Ovary (tissue), 9 donors: ENCODE measurements around the gene USP1. TPM values are rescaled to one million over a fixed set of nuclear protein-coding genes. Genes with fewer than 3 reads are reported as not detected.

Experiments
- DNase-seq, 5 donors: peaks; one replicate each; pipeline ENCODE4 v3.0.0-alpha.2; 2019 to 2020
- H3K27ac ChIP-seq, 2 donors: fragments of 200-600 bp; one replicate each; pipeline versions ENCODE4 v1.5.1 to v1.8.0; 2019 to 2022
- H3K27me3 ChIP-seq: fragments of 200-600 bp; one replicate; pipeline ENCODE4 v1.8.0; 2022
- H3K36me3 ChIP-seq: fragments of 200-600 bp; sonication (generic); one replicate; pipeline ENCODE4 v1.5.1; 2019
- H3K4me1 ChIP-seq: one replicate; pipeline ENCODE4 v1.8.1; 2013; ENCODE audit warnings: mild to moderate bottlenecking, moderate library complexity; ENCODE audit not compliant: insufficient read depth
- H3K4me3 ChIP-seq: fragments of 200-600 bp; sonication (generic); one replicate; pipeline ENCODE4 v1.5.1; 2017
- H3K9me3 ChIP-seq, 2 donors: fragments of 200-600 bp in 1 of 2; sonication (generic) in 1 of 2; one replicate each; pipeline versions ENCODE4 v1.5.1 to v1.8.1; 2013 to 2019; ENCODE audit warnings: mild to moderate bottlenecking in 1 of 2, moderate library complexity in 1 of 2
- CTCF ChIP-seq, 3 donors: fragments of 450-650 bp in 2 of 3; fragments of 200-600 bp in 1 of 3; IDR thresholded peaks; one replicate each; pipeline versions ENCODE4 v1.5.1 to v1.8.0; 2016 to 2022; ENCODE audit warnings: antibody characterized with exemption in 3 of 3, mild to moderate bottlenecking in 1 of 3
- EP300 ChIP-seq: sonication (generic); formaldehyde crosslinking; IDR thresholded peaks from one replicate; pipeline ENCODE4 v1.6.1; 2017; ENCODE audit warnings: antibody characterized with exemption
- POLR2A ChIP-seq: fragments of 450-650 bp; IDR thresholded peaks from one replicate; pipeline ENCODE4 v1.6.1; 2017; ENCODE audit warnings: antibody characterized with exemption, mild to moderate bottlenecking, moderate library complexity
- WGBS, 3 donors: extraction: QIAGEN DNeasy Blood & Tissue Kit in 1 of 3; methylation state at CpG; one replicate each; pipeline versions ENCODE4 v1.1.5 to v1.1.7; 2013 to 2017; 5-methylcytosine and 5-hydroxymethylcytosine counted together
- intact Hi-C, 4 donors: fragments of 100-400 bp; cut with DNase I; formaldehyde crosslinking; loops; one replicate each; pipeline versions ENCODE4 v1.11.0 to v1.15.1; 2022 to 2023
- polyA plus RNA-seq, 2 donors: library from polyadenylated mRNA; stranded (reverse); fragments of 200-250 nt in 1 of 2; fragments of 350-450 nt in 1 of 2; fragmentation: Illumina TruSeq in 1 of 2; extraction: RNeasy Lipid Tissue Mini Kit (QIAGEN cat#74804) in 1 of 2; gene quantifications; one replicate each; pipeline ENCODE4 v1.2.3, GENCODE V29; 2013 to 2014
- total RNA-seq, 7 donors: library from RNA; depleted of rRNA in 2 of 7; stranded (reverse); fragments of >200 nt in 2 of 7; fragmentation: NEBNext Ultra II Directional in 3 of 7; extraction: Animal tissue kit (Norgen Biotek cat#: 25700) in 3 of 7; gene quantifications; one replicate each; pipeline versions ENCODE4 v1.1.0 to v1.2.4, GENCODE V29; 2016 to 2023
- donor health status: DM: no; HTN: no; CAD: no; lungs with moderate emphysema.
- donor health status: DM: no; HTN: no; CAD: no.
- donor health status: Bipolar disorder and iron deficiency.
- donor health status: DM: yes; HTN: yes; CAD: no.
- donor health status: DM: no; HTN: no; CAD: no.
- donor health status: DM: yes; HTN: yes; CAD: no.

USP1 gene
- total and polyA plus RNA-seq, 9 donors = 18.1 to 47.8 (median 34.1) TPM

- Histone ChIP-seq H3K9me3 (no peaks in the 10 kb centered on the region), H3K4me1 (peaks cover 2% of the 10 kb centered on the region), H3K4me3 (no peak overlapping the region), H3K36me3 (no peaks in the 10 kb centered on the region), H3K27me3 (no peaks in the 10 kb centered on the region), H3K27ac (no peak overlapping the region)
- peak in 2 of 5 donors; percentile 24 to 27 for DNase-seq
- no peak for TF ChIP-seq CTCF (IDR thresholded peaks at IDR 0.05)
- no peak for TF ChIP-seq POLR2A
- TF ChIP-seq EP300 = no peak
- intact Hi-C loops = no loop called here
- 88 to 91% (median 90%) methylated on average over 12 of the region's 12 CpGs for WGBS, 3 donors
These were observed 2.2 kb upstream of the USP1 start for GRCh38 chr1:62434618-62435001.

GRCh38 chr1:62435231-62436038 lies 1.4 kb upstream of the USP1 start:
- H3K36me3 ChIP-seq = no peaks in the 10 kb centered on the region
- H3K27ac ChIP-seq = peak overlapping the region; percentile 84 to 93
- H3K9me3 ChIP-seq = no peaks in the 10 kb centered on the region
- TF ChIP-seq CTCF (IDR thresholded peaks at IDR 0.05) (no peak), POLR2A (no peak), EP300 (no peak)
- H3K4me1 ChIP-seq = peaks cover 2% of the 10 kb centered on the region
- peak overlapping the region; percentile 88 for H3K4me3 ChIP-seq
- intact Hi-C loops = no loop called here
- no peaks in the 10 kb centered on the region for H3K27me3 ChIP-seq
- peak; percentile 18 to 49 (median 43) for DNase-seq
- 46 to 47% (median 47%) methylated on average over 31 of the region's 31 CpGs for WGBS, 3 donors

- Histone ChIP-seq H3K4me1 (peaks cover 2% of the 10 kb centered on the region), H3K9me3 (no peaks in the 10 kb centered on the region), H3K27ac (peak overlapping the region; percentile 84 to 93), H3K4me3 (peak overlapping the region; percentile 88), H3K36me3 (no peaks in the 10 kb centered on the region), H3K27me3 (no peaks in the 10 kb centered on the region)
- WGBS, 3 donors = 0 to 1% (median 0%) methylated on average over 44 to 45 of the region's 45 CpGs
- peak in 3 of 5 donors; percentile 93 to 98 (median 97) for DNase-seq
- intact Hi-C loops = no loop called here
- peak; percentile 27 for TF ChIP-seq EP300
- peak; percentile 95 for TF ChIP-seq POLR2A
- TF ChIP-seq CTCF (IDR thresholded peaks at IDR 0.05) = no peak
These were observed 797 bp upstream of the USP1 start for GRCh38 chr1:62436039-62436465.

- peak overlapping the region; percentile 76 to 93 for H3K27ac ChIP-seq
- no peaks in the 10 kb centered on the region for H3K9me3 ChIP-seq
- DNase-seq = no peak
- H3K36me3 ChIP-seq = no peaks in the 10 kb centered on the region
- H3K27me3 ChIP-seq = no peaks in the 10 kb centered on the region
- intact Hi-C loops = no loop called here
- H3K4me1 ChIP-seq = peaks cover 2% of the 10 kb centered on the region
- peak overlapping the region; percentile 88 for H3K4me3 ChIP-seq
- TF ChIP-seq EP300 (no peak), CTCF (IDR thresholded peaks at IDR 0.05) (no peak), POLR2A (no peak)
- 0% methylated on average over 47 to 68 of the region's 68 CpGs for whole genome bisulfite sequencing, 3 donors
These were observed 558 bp downstream of the USP1 start for GRCh38 chr1:62437273-62437940.
